Chondrocyte (in vitro differentiated cells): ENCODE data around the gene ZMAT2. TPM values are rescaled to one million over a fixed set of nuclear protein-coding genes. Genes with fewer than 3 reads are reported as not detected.
"Not testable (repeated sequence)": the region's sequence is repeated elsewhere in the genome, so short reads cannot be mapped to it uniquely, and the experiment has no call there.

Experiments
- DNase-seq: peaks from one replicate; pipeline ENCODE4 v3.0.0; 2021; ENCODE audit warnings: mixed read lengths, low spot score
- H3K27ac Mint-ChIP-seq: one replicate; pipeline ENCODE4 v1.8.0; 2021; ENCODE audit warnings: mild to moderate bottlenecking, moderate library complexity, mixed read lengths; ENCODE audit not compliant: unreplicated experiment
- H3K27me3 Mint-ChIP-seq: 2 replicates; pipeline ENCODE4 v1.8.0; 2021; ENCODE audit warnings: low read depth, mixed read lengths
- H3K36me3 Mint-ChIP-seq: 2 replicates; pipeline ENCODE4 v1.8.0; 2021; ENCODE audit warnings: low read depth, mixed read lengths
- H3K4me1 Mint-ChIP-seq: 2 replicates; pipeline ENCODE4 v1.8.0; 2021; ENCODE audit warnings: low read depth, mild to moderate bottlenecking, mixed read lengths
- H3K4me3 Mint-ChIP-seq: one replicate; pipeline ENCODE4 v1.8.0; 2021; ENCODE audit warnings: mild to moderate bottlenecking, moderate library complexity, mixed read lengths; ENCODE audit not compliant: unreplicated experiment
- H3K9me3 Mint-ChIP-seq: 2 replicates; pipeline ENCODE4 v1.8.0; 2021; ENCODE audit warnings: low read depth, mixed read lengths
- CTCF ChIP-seq: fragments of 200-600 bp; sonication (generic); IDR thresholded peaks from 2 replicates; pipeline ENCODE4 v1.5.0; 2021; ENCODE audit warnings: antibody characterized with exemption, mild to moderate bottlenecking, moderate library complexity
- long read RNA-seq: library from polyadenylated mRNA; stranded (forward); transcript quantifications from one replicate; pipeline ENCODE4 v2.0.0, GENCODE V29; 2021
- total RNA-seq: library from RNA; stranded (reverse); gene quantifications from 3 replicates; pipeline ENCODE4 v1.2.1, GENCODE V29; 2021

ZMAT2 gene
- total RNA-seq, result 37.0 to 50.3 TPM (median 39.2 TPM) in 3 replicates
- long read RNA-seq, partial matches to known transcripts, result 0 of 5 reads
- long read RNA-seq, other reads (novel, unspliced or antisense), result 3 of 5 reads

GRCh38 chr5:140700177-140701144 is at the start of gene ZMAT2:
Gene ZMAT2 (plus strand): TSS chr5:140700447. CDS start chr5:140700461, 14 bp downstream.
- Mint-ChIP-seq H3K36me3 (peaks cover 52% of the 10 kb centered on the region), H3K9me3 (no peaks in the 10 kb centered on the region), H3K4me3 (peak within 1 kb of the TSS; percentile 88), H3K27me3 (no peaks in the 10 kb centered on the region), H3K4me1 (peaks cover 23% of the 10 kb centered on the region), H3K27ac (peak within 1 kb of the TSS; percentile 88)
- peak; percentile 94 for DNase-seq
- TF ChIP-seq CTCF, result no peak

- no peak for TF ChIP-seq CTCF
- H3K27me3 Mint-ChIP-seq, result no peaks in the 10 kb centered on the region
- peaks cover 56% of the 10 kb centered on the region for H3K36me3 Mint-ChIP-seq
- DNase-seq, result no peak
- H3K4me1 Mint-ChIP-seq, result peaks cover 7% of the 10 kb centered on the region
- no peak overlapping the region for H3K4me3 Mint-ChIP-seq
- H3K9me3 Mint-ChIP-seq, result no peaks in the 10 kb centered on the region
- H3K27ac Mint-ChIP-seq, result no peak overlapping the region
Observed at GRCh38 chr5:140658870-140659269, 41.4 kb upstream of the ZMAT2 start.

- Mint-ChIP-seq H3K4me1 (peaks cover 16% of the 10 kb centered on the region), H3K36me3 (peaks cover 44% of the 10 kb centered on the region)
- H3K9me3 Mint-ChIP-seq, DNase-seq, H3K27ac Mint-ChIP-seq, H3K4me3 Mint-ChIP-seq, H3K27me3 Mint-ChIP-seq: not testable (repeated sequence)
Observed at GRCh38 chr5:140660371-140660770, 39.9 kb upstream of the ZMAT2 start.

GRCh38 chr5:140664030-140664358 is 36.3 kb upstream of the ZMAT2 start:
- Mint-ChIP-seq H3K27me3 (no peaks in the 10 kb centered on the region), H3K4me1 (peaks cover 38% of the 10 kb centered on the region), H3K4me3 (peak overlapping the region; percentile 97), H3K27ac (peak overlapping the region; percentile 99), H3K36me3 (peaks cover 33% of the 10 kb centered on the region), H3K9me3 (no peaks in the 10 kb centered on the region)
- no peak for TF ChIP-seq CTCF
- no peak for DNase-seq

GRCh38 chr5:140664359-140665119 is 35.7 kb upstream of the ZMAT2 start, which contains the start of gene WDR55:
Gene WDR55 (plus strand): TSS chr5:140664904. CDS start chr5:140664913, 9 bp downstream.
- peak within 1 kb of the TSS; percentile 99 for H3K27ac Mint-ChIP-seq
- peak; percentile 98 for DNase-seq
- TF ChIP-seq CTCF, result peak; percentile 5
- H3K36me3 Mint-ChIP-seq, result peaks cover 34% of the 10 kb centered on the region
- H3K9me3 Mint-ChIP-seq, result no peaks in the 10 kb centered on the region
- no peaks in the 10 kb centered on the region for H3K27me3 Mint-ChIP-seq
- peaks cover 38% of the 10 kb centered on the region for H3K4me1 Mint-ChIP-seq
- peak within 1 kb of the TSS; percentile 97 for H3K4me3 Mint-ChIP-seq

- H3K9me3 Mint-ChIP-seq, H3K4me3 Mint-ChIP-seq, H3K27ac Mint-ChIP-seq, H3K27me3 Mint-ChIP-seq, DNase-seq: not testable (repeated sequence)
- Mint-ChIP-seq H3K4me1 (peaks cover 19% of the 10 kb centered on the region), H3K36me3 (peaks cover 22% of the 10 kb centered on the region)
Observed at GRCh38 chr5:140671035-140671434, 29.2 kb upstream of the ZMAT2 start.
